ENCODE data around the gene FNBP1. TPM values are rescaled to one million over a fixed set of nuclear protein-coding genes. Genes with fewer than 3 reads are reported as not detected.

The FNBP1 gene
- total and polyA plus RNA-seq, 8 donors, result 30.4 to 51.8 (median 34.4) TPM

DNA sequence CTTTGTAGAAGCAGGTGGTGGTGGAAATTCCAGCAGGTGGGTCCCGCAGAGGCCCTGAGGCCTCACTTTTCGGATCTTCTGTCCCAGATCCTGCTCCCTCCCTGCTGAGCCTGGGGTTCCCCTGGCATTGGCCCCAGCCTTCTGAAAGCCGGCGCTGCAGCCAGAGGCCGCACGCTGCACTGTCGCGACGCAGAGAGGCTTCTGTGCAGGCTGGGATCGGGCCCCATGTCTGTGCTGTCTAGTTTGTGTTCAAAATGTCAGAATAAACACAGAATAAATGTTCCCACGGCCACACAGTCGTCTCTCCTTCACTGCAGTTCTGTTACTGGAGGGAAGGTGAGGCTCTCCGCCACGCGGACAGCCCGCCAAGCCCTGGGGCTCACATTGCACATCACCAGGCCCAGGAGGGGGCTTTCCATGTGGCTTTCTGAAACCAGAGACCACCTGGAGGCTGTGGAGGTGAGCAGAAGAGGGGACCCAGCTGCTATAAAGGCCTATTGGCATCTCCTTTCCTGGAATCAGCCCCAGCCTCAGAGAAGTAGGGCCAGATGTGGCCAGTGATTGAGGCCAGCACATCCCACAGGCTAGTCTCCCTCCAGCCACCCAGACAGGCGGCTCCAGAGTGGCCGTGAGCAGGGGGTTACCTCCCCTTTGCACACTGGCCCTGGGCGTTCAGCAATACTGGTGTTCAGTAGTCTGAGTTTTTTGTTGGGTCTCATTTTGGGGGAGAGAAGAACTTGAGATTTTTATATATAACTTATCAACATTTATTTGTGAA lies 161.3 kb downstream of the FNBP1 start:
- ATAC-seq, result no peak
- no peaks in the 10 kb centered on the region for H3K27me3 ChIP-seq
- H3K36me3 ChIP-seq, result no peaks in the 10 kb centered on the region
- intact Hi-C loops (cut with DNase I), result loop anchor here in 1 of 2 donors (10.0 kb wide), 1 partner anchor 163 kb away; the partner anchor contains the start of gene FNBP1
- no peaks in the 10 kb centered on the region for H3K9me3 ChIP-seq
- no peak overlapping the region for H3K27ac ChIP-seq
- TF ChIP-seq, protein P1, sequence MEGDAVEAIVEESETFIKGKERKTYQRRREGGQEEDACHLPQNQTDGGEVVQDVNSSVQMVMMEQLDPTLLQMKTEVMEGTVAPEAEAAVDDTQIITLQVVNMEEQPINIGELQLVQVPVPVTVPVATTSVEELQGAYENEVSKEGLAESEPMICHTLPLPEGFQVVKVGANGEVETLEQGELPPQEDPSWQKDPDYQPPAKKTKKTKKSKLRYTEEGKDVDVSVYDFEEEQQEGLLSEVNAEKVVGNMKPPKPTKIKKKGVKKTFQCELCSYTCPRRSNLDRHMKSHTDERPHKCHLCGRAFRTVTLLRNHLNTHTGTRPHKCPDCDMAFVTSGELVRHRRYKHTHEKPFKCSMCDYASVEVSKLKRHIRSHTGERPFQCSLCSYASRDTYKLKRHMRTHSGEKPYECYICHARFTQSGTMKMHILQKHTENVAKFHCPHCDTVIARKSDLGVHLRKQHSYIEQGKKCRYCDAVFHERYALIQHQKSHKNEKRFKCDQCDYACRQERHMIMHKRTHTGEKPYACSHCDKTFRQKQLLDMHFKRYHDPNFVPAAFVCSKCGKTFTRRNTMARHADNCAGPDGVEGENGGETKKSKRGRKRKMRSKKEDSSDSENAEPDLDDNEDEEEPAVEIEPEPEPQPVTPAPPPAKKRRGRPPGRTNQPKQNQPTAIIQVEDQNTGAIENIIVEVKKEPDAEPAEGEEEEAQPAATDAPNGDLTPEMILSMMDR (IDR thresholded peaks at IDR 0.05), result no peak
- H3K4me1 ChIP-seq, result peaks cover 5 to 32% of the 10 kb centered on the region in 2 donors
- no peak for DNase-seq
- H3K4me3 ChIP-seq, result no peak overlapping the region

DNA sequence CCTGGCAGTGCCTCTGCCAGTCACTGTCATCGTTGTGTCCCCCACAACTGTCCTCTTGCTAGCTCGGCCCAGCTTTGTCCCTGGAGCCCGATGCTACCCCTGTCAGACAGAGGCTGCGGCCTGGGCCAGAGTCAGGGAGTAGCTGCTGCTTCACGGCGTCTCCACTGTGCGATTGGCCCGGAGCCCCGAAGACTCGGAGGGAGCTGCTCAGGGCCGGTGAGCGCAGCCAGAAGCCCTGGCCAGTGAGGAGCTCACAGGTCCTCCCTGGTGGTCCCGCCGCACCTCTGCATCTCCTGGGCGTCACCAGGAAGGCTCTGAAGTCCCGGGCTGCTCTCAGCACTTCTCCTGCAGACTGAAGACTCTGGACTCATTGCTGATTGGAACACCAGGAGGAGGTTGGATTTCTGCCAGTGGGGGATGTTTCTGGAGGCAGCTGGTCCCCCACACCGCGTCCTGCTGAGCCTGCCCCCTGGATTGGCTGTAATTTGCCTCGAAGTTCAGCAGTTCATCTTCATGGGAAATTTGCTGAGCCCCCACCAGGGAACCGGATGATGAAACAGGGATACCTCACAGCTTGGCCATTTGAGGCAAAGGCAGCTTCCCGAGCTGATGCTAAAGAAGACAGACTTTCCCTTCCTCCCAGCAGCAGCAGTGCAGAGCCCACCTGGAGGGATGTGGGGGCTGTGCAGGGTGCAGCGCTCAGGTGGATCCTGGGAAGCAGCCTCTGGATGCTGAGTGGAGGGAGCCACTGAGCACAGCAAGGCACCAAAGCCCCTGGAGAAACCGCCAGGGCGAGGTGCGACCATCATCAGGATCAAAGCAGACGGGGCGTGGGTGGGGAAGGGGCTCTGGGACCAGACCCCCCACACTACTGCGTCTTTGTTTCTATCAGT lies 162.1 kb downstream of the FNBP1 start:
- H3K27ac ChIP-seq, result no peak overlapping the region
- intact Hi-C loops (cut with DNase I), result loop anchor here in 1 of 2 donors (10.0 kb wide), 1 partner anchor 164 kb away; the partner anchor contains the start of gene FNBP1
- no peaks in the 10 kb centered on the region for H3K36me3 ChIP-seq
- TF ChIP-seq, protein P1 (IDR thresholded peaks at IDR 0.05), result no peak
- no peaks in the 10 kb centered on the region for H3K27me3 ChIP-seq
- ATAC-seq (no peak), DNase-seq (no peak)
- H3K9me3 ChIP-seq, result no peaks in the 10 kb centered on the region
- H3K4me1 ChIP-seq, result peaks cover 5 to 23% of the 10 kb centered on the region in 2 donors
- no peak overlapping the region for H3K4me3 ChIP-seq

DNA sequence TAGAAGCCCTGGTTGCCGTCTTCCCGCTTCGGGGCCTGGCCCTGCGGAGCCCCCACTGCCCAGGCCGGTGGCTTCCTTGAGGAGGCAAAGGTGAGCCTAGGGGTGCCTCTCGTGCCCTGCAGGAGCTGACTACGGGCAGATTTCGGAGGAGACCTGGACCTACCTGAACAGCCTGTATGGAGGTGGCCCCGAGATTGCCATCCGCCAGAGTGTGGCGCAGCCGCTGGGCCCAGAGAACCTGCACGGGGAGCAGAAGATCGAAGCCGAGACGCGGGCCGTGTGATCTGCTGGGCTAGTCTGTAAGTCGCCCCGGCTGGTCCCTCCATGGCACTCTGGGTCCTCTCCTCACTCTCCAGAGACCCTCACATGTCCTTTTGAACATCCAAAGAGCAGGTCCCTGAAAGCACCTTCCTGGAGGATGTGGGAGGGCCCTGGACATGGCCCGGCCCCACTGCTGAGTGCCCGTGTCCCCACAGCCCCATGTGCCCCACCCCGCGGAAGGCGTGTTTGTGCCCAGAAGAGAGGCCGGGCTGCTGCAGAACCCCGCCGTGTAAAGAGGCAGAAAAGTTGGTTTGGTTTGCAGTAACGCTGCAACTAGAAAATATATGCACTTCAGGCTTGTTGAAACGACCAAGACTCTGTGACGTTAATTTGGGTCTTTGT lies 162.9 kb downstream of the FNBP1 start:
- H3K27me3 ChIP-seq, result no peaks in the 10 kb centered on the region
- H3K27ac ChIP-seq, result no peak overlapping the region
- DNase-seq, result no peak
- no peaks in the 10 kb centered on the region for H3K36me3 ChIP-seq
- no peaks in the 10 kb centered on the region for H3K9me3 ChIP-seq
- TF ChIP-seq, protein P1 (IDR thresholded peaks at IDR 0.05), result no peak
- no peak for ATAC-seq
- intact Hi-C loops (cut with DNase I), result loop anchor here in 1 of 2 donors (10.0 kb wide), 1 partner anchor 165 kb away; the partner anchor contains the start of gene FNBP1
- H3K4me1 ChIP-seq, result peaks cover 5 to 16% of the 10 kb centered on the region in 2 donors
- no peak overlapping the region for H3K4me3 ChIP-seq

DNA sequence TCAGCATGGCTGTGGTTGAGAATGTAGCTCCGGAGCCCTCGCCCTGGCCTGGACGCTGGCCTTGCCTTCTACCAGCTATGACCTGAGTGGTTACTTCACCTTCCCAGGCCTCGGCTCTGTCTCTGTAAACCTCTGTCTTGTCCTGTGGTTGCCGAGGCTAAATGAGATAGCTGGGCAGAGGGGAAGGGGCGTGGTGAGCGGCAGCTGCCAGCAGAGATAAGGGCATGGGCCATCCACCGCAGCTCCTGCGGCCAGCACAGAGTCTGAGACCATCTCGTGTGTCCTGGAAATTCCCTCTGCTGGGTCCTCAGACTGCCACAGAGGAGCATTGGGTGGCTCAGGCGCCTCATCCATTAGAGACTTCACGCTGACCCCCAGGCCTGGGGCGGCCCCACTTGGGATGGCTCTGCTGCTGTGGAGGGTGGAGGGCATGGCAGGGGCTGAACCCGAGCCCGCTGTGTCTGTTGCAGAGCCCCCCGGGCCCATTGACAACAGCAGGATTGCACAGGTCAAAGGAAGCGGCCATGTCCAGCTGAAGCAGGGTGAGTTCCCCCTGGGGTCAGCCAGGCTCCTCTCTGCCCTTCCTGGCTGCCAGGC lies 163.8 kb downstream of the FNBP1 start:
- Histone ChIP-seq H3K4me3 (no peak overlapping the region), H3K4me1 (peaks cover 5 to 7% of the 10 kb centered on the region in 2 donors), H3K27ac (no peak overlapping the region), H3K36me3 (no peaks in the 10 kb centered on the region), H3K9me3 (no peaks in the 10 kb centered on the region), H3K27me3 (no peaks in the 10 kb centered on the region)
- intact Hi-C loops (cut with DNase I), result no loop called here
- TF ChIP-seq, protein P1 (IDR thresholded peaks at IDR 0.05), result no peak
- ATAC-seq (no peak), DNase-seq (no peak)

All from left lung (tissue), 10 donors.